C1 segment of cervical spinal cord (tissue), 14 donors: Measurements from ENCODE around the gene RAPSN.

Experiments used
- DNase-seq, 14 donors: peaks; one replicate each; lab custom pipeline; 2025; lab: John Stamatoyannopoulos, UW

The RAPSN gene

GRCh38 chr11:47434011-47434786 is 14.7 kb downstream of the RAPSN start:
- peak in 7 of 14 donors; percentile 13 to 41 (median 17) for DNase-seq

- DNase-seq, result no peak
These were observed 15.8 kb downstream of the RAPSN start for GRCh38 chr11:47433157-47433556.

- no peak for DNase-seq
These were observed 17.4 kb downstream of the RAPSN start for GRCh38 chr11:47431356-47432083.

GRCh38 chr11:47430524-47430923 is 18.4 kb downstream of the RAPSN start:
- DNase-seq, result no peak

GRCh38 chr11:47426062-47426956 is 22.6 kb downstream of the RAPSN start, which contains the start of gene PSMC3:
Gene PSMC3 (minus strand): TSS chr11:47426439. CDS start chr11:47426279, 160 bp downstream.
- peak; percentile 77 to 97 (median 95) for DNase-seq

DNA sequence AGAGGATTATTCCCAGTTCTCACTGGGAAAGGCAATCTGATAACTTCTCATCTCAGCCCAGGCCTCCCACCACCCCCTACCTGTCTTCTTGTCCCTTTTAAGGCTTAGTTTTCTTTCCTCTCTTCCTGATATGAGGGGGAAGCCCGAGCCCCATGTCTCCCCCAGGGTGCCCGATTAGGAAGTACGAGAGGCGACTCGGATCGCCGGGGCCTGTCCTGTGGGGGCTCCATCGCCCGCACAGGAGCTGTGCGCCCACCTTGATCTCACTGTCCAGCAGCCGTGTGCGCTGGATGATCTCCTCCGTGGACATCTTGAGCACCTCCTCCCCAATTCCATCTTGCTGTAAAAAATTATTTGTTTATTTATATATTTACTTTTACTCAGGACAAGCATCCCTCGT is 23.3 kb downstream of the RAPSN start:
- no peak for DNase-seq

DNA sequence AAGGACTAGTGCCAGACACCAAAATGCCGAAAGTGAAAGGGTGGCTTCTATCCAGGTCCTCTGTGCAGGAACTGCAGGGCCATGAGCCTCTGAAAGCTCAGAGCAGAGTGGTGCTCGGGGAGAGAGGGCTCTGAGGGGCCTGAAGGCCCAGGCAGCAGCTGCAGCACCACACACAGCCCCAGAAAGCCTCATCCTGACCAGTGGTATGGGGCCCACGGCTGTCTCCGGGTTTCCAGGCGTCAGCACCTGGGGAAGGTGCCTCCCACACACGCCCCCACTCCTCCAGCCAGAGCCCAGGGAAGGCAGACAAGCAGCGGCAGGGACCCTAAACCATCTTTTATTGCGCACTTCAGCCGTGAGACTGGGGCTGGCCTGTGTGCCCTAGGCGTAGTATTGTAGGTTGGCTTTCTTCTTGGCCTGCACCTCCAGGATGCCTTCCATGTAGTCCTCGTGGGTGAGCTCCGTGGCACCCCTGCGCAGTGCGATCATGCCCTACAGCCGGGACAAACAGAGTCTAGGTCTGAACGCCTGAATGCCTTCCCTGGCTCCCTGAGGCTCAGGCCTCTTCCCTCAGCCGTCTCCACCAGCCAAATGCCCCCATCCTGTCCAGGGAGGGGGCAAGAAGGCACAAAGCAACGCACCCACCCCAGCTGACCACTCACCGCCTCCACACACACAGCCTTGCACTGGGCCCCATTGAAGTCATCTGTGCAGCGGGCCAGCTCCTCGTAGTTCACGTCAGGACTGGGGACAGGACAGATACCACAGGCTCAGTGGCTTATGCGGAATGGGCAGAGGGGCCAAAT is 30.3 kb downstream of the RAPSN start:
- no peak for DNase-seq

DNA sequence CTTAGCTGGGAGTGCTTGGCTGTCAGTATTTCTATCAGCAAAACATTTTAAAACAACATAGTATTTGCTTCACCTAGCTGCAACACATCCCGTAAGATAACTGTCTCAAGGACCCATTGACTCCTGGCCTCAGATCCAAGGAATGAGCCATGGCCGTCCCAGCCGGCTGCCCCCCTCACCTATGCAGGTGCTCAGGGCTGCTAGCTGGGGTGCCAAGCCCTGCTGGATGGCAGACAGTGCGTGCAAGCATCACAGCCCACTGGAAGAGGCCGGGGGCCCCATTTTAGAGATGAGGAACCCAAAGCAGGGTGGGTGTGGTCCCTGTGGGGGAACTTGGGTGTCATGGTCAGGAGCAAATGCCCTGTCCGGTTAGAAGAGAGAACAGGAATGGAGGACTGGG is 31.2 kb downstream of the RAPSN start:
- no peak for DNase-seq

DNA sequence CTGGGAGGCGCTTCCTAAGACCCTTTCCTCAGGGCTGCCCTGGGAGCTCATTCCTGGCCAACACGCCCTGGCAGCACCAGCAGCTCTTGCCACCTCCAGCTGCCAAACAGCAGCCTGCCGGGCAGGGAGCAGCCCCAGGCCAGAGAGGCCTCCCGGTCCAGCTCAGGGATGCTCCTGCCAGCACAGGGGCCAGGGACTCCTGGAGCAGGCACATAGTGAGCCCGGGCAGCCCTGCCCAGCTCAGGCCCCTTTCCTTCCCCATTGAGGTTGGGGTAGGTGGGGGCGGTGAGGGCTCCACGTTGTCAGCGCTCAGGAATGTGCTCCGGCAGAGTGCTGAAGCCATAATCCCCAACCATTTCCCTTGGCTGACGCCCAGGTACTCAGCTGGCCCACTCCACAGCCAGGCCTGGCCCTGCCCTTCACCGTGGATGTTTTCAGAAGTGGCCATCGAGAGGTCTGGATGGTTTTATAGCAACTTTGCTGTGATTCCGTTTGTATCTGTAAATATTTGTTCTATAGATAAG is 32.9 kb downstream of the RAPSN start:
- DNase-seq, result peak in 4 of 14 donors; percentile 32 to 60 (median 44)

- no peak for DNase-seq
These were observed 33.7 kb downstream of the RAPSN start for GRCh38 chr11:47415091-47415854.

DNA sequence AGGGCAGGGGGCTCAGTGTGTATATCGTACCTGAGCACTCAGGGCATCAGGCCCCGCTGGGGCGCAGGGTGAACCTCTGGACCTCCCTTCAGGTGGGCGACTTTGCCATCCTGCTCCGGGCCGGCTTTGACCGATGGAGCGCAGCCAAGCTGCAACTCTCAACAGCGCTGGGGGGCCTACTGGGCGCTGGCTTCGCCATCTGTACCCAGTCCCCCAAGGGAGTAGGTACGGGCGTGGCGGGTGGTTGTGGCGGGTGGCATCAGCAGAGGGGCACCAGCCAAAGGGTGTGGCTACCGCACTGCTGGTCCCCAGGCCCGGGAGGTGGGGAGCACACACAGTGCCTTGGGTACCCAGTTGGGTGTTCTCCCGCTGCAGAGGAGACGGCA is 34.3 kb downstream of the RAPSN start:
- DNase-seq, result no peak

GRCh38 chr11:47413908-47414684 is 34.8 kb downstream of the RAPSN start:
- no peak for DNase-seq

- DNase-seq, result no peak
These were observed 35.6 kb downstream of the RAPSN start for GRCh38 chr11:47413351-47413750.

DNA sequence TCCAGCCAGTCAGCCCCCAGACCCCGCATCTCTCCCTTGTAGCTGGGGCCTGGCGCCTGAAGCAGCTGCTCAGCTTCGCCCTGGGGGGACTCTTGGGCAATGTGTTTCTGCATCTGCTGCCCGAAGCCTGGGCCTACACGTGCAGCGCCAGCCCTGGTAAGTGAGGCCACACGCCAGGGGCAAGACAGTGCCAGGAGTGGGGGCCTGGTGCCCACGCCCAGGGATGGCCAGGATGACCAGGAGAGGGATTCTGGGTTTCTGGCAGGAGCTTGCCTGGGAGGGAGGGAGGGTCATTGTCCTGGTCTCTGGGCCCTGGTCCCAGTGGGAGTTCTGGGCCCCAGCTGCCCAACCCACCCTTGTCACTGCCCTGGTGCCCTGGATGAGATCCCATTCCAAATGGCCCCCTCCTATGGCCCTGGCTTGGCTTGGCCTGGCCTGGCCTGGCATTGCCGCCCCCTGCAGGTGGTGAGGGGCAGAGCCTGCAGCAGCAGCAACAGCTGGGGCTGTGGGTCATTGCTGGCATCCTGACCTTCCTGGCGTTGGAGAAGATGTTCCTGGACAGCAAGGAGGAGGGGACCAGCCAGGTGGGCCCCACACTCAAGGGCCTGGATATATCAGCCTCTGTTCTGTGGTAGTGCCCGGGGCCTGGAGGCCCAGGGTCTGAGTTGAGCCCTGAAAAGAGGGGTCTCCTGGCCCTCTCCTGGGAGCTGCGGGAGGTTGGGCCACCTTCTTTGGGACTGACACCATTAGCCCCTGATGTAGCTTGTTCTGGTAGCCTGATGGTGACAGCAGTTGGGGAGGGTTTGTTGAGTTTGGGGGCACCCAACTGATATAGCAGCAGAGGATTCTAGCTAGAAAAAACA is 36.8 kb downstream of the RAPSN start:
- peak in 6 of 14 donors; percentile 18 to 74 (median 57) for DNase-seq

- DNase-seq, result no peak
These were observed 38.3 kb downstream of the RAPSN start for GRCh38 chr11:47410370-47411264.

DNA sequence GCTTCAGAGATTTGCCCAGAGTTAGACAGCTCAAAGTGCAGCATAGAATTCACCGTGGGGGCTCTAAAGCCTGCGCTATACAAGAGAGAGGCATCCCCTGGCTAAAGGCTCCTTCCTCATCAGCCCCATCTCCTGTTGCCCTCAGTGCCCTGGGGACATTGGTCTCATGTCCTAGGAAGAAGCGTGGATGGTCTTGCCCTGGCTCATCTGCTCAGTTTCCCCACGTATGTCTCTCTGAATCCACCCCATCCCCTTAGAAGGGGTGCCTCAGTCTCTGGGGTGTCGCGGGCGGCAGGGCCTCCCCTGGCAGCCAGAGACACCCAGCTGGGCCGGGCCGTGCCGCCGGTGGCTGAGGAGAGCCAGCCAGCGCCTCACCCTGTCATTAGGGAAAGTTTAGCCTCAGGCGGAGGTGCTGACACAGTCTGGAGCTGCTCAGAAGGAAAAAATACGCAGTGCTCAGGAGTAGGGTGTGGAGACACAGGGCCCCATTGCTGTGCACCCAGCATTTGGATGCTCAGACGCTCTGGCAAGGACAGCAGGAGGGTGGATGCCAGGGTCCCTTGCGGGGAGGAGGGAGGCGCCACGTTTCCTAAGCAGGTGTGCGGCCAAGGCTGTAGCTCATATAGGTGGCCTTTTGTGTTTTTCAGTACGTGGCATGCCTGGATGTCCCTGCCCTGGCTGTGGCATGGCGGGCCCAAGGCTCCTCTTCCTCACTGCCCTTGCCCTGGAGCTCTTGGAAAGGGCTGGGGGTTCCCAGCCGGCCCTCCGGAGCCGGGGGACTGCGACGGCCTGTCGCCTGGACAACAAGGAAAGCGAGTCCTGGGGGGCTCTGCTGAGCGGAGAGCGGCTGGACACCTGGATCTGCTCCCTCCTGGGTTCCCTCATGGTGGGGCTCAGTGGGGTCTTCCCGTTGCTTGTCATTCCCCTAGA is 39.2 kb downstream of the RAPSN start:
- DNase-seq, result no peak
